HepG2 (cell line): ENCODE measurements around the gene MRPL51. TPM values are rescaled to one million over a fixed set of nuclear protein-coding genes. Genes with fewer than 3 reads are reported as not detected.
A peak's percentile ranks its signal among the peaks of the same experiment; 100 is the strongest.

Source experiments
- AGO1 ChIP-seq: fragments of 200-400 bp; formaldehyde crosslinking; IDR thresholded peaks from 2 replicates; pipeline ENCODE4 v1.6.1; 2017; ENCODE audit warnings: mild to moderate bottlenecking, low read depth, low read length, moderate library complexity; ENCODE audit not compliant: poor library complexity, severe bottlenecking
- DNMT3B ChIP-seq: conservative IDR thresholded peaks from 2 replicates; pipeline ENCODE4 v1.6.1; 2016; ENCODE audit warnings: missing biosample characterization, control low read depth
- HDAC6 ChIP-seq: fragments of 200-600 bp; sonication (generic); IDR thresholded peaks from 2 replicates; pipeline ENCODE4 v1.7.0; 2017; ENCODE audit warnings: mild to moderate bottlenecking, antibody characterized with exemption, low read length, low read depth
- KDM6A ChIP-seq: IDR thresholded peaks from 2 replicates; pipeline ENCODE4 v1.6.1; 2016; ENCODE audit warnings: low read depth
- KMT2B ChIP-seq: IDR thresholded peaks from 2 replicates; pipeline ENCODE4 v1.6.1; 2016; ENCODE audit warnings: missing genetic modification reagents, missing compliant biosample characterization
- MATR3 ChIP-seq: sonication (generic); formaldehyde crosslinking; IDR thresholded peaks from 2 replicates; pipeline ENCODE4 v1.4.0; 2020; ENCODE audit warnings: missing genetic modification reagents
- NFKBIZ ChIP-seq: IDR thresholded peaks from 2 replicates; pipeline ENCODE4 v1.6.1; 2018; ENCODE audit warnings: missing genetic modification reagents, missing compliant biosample characterization
- NR1H2 ChIP-seq: sonication (generic); formaldehyde crosslinking; IDR thresholded peaks from 2 replicates; pipeline ENCODE4 v1.8.1; 2022; ENCODE audit warnings: low read depth, missing genetic modification reagents, borderline replicate concordance
- PAXIP1 ChIP-seq: sonication (generic); formaldehyde crosslinking; conservative IDR thresholded peaks from 2 replicates; pipeline ENCODE4 v1.4.0; 2020; ENCODE audit warnings: mild to moderate bottlenecking, missing genetic modification reagents, moderate library complexity
- SP140L ChIP-seq: sonication (generic); formaldehyde crosslinking; IDR thresholded peaks from 2 replicates; pipeline ENCODE4 v1.4.0; 2020; ENCODE audit warnings: missing genetic modification reagents, borderline replicate concordance
- SRF ChIP-seq: IDR thresholded peaks from 2 replicates; pipeline ENCODE4 v1.6.1; 2011; ENCODE audit warnings: mild to moderate bottlenecking, low read depth, low read length, moderate library complexity
- ZFP90 ChIP-seq: sonication (generic); formaldehyde crosslinking; IDR thresholded peaks from 2 replicates; pipeline ENCODE4 v1.8.0; 2022; ENCODE audit warnings: missing genetic modification reagents, mild to moderate bottlenecking, inconsistent platforms, borderline replicate concordance
- ZNF33A ChIP-seq: sonication (generic); formaldehyde crosslinking; IDR thresholded peaks from 2 replicates; pipeline ENCODE4 v1.5.1; 2020; ENCODE audit warnings: missing genetic modification reagents, mild to moderate bottlenecking, moderate library complexity, borderline replicate concordance
- ZNF362 ChIP-seq: sonication (generic); formaldehyde crosslinking; IDR thresholded peaks from 2 replicates; pipeline ENCODE4 v1.4.0; 2020; ENCODE audit warnings: missing genetic modification reagents, mild to moderate bottlenecking, borderline replicate concordance
- ZNF407 ChIP-seq: sonication (generic); formaldehyde crosslinking; IDR thresholded peaks from one replicate; pipeline ENCODE4 v1.5.1; 2020; ENCODE audit warnings: mild to moderate bottlenecking, missing genetic modification reagents; ENCODE audit errors: not compliant biosample characterization
- ZNF552 ChIP-seq: sonication (generic); formaldehyde crosslinking; IDR thresholded peaks from 2 replicates; pipeline ENCODE4 v1.9.0; 2022; ENCODE audit warnings: missing genetic modification reagents, mild to moderate bottlenecking, borderline replicate concordance
- polyA plus RNA-seq, 8 experiments: library from polyadenylated mRNA; depleted of rRNA in 3 of 8; stranded (reverse) in 7 of 8; unstranded in 1 of 8; fragments of >200 nt; fragmentation: Illumina TruSeq in 4 of 8; extraction: Trizol in 4 of 8; gene quantifications; 2 replicates each; pipeline versions ENCODE4 v1.2.1 to v1.2.3, GENCODE V29; 2011 to 2016; ENCODE audit warnings: low read depth in 4 of 8, missing spikeins in 1 of 8, mixed read lengths in 1 of 8; ENCODE audit not compliant: insufficient read depth in 1 of 8
- total RNA-seq, 5 experiments: library from RNA; depleted of rRNA; stranded (reverse); fragments of >200 nt; fragmentation: Illumina TruSeq; extraction: Trizol; gene quantifications; 2 replicates each; pipeline ENCODE4 v1.2.3, GENCODE V29; 2016; ENCODE audit warnings: low read depth in 1 of 5

The MRPL51 gene
- total and polyA plus RNA-seq, 2 of the 13 experiments (the other 11 are each of a cell fraction or from before 2014, with no cell fraction given) = 64.8 to 278 TPM

GRCh38 chr12:6542209-6543009 lies 49.3 kb upstream of the MRPL51 start (continued):
- peak; percentile 99 for TF ChIP-seq PAXIP1
- TF ChIP-seq AGO1 = no peak
- TF ChIP-seq DNMT3B = no peak
- TF ChIP-seq ZNF552 (CRISPR knock-in tag) = no peak
- no peak for TF ChIP-seq SRF
- no peak for TF ChIP-seq ZNF362 (CRISPR knock-in tag)
- TF ChIP-seq KDM6A = peak; percentile 97
- no peak for TF ChIP-seq MATR3 (CRISPR knock-in tag)
- no peak for TF ChIP-seq HDAC6
- TF ChIP-seq KMT2B (CRISPR knock-in tag) = 0 out of 2 replicates have a peak, but pooled peaks have one; percentile 42
- TF ChIP-seq NFKBIZ (CRISPR knock-in tag) = 0 out of 2 replicates have a peak, but pooled peaks have one; percentile 59
- TF ChIP-seq NR1H2 = peak; percentile 47; the same call in 1 of the 2 replicates
- TF ChIP-seq SP140L (CRISPR knock-in tag) = no peak
- TF ChIP-seq ZNF407 (CRISPR knock-in tag) = peak; percentile 26
- TF ChIP-seq ZNF33A (CRISPR knock-in tag) = no peak
- peak; percentile 75 for TF ChIP-seq ZFP90 (CRISPR knock-in tag)
